Transverse colon (tissue), 4 donors: ENCODE data around the gene A1BG. TPM values are rescaled to one million over a fixed set of nuclear protein-coding genes. Genes with fewer than 3 reads are reported as not detected.

Experiments
- DNase-seq: peaks from one replicate; pipeline ENCODE4 v3.0.0-alpha.2; 2019
- H3K27ac ChIP-seq, 4 donors: fragments of 200-600 bp; sonication (generic); 2 replicates each; pipeline ENCODE4 v1.5.1; 2016 to 2018; ENCODE audit warnings: inconsistent platforms in 4 of 4
- H3K27me3 ChIP-seq: fragments of 200-600 bp; sonication (generic); 2 replicates; pipeline ENCODE4 v1.5.1; 2017; ENCODE audit warnings: inconsistent platforms
- H3K36me3 ChIP-seq, 4 donors: fragments of 200-600 bp; sonication (generic); 2 replicates each; pipeline ENCODE4 v1.5.1; 2017 to 2019; ENCODE audit warnings: inconsistent platforms in 4 of 4
- H3K4me1 ChIP-seq, 4 donors: fragments of 200-600 bp; sonication (generic); 2 replicates each; pipeline ENCODE4 v1.5.1; 2017 to 2020; ENCODE audit warnings: inconsistent platforms in 4 of 4
- H3K4me3 ChIP-seq, 4 donors: fragments of 200-600 bp; sonication (generic); 1 replicate in 1 of 4; 2 replicates in 3 of 4; pipeline versions ENCODE4 v1.5.1 to v1.6.1; 2017 to 2019; ENCODE audit warnings: inconsistent platforms in 4 of 4
- H3K9me3 ChIP-seq, 2 donors: fragments of 200-600 bp; sonication (generic); 2 replicates each; pipeline ENCODE4 v1.5.1; 2017 to 2019; ENCODE audit warnings: inconsistent platforms in 2 of 2
- EP300 ChIP-seq: sonication (generic); formaldehyde crosslinking; IDR thresholded peaks from one replicate; pipeline ENCODE4 v1.6.1; 2017; ENCODE audit warnings: antibody characterized with exemption, low read depth
- POLR2A ChIP-seq: fragments of 450-650 bp; IDR thresholded peaks from one replicate; pipeline ENCODE4 v1.6.1; 2016; ENCODE audit warnings: antibody characterized with exemption, mild to moderate bottlenecking, moderate library complexity
- POLR2AphosphoS5 ChIP-seq, 3 donors: sonication (generic); formaldehyde crosslinking; IDR thresholded peaks; one replicate each; pipeline ENCODE4 v1.6.1; 2016; ENCODE audit warnings: antibody characterized with exemption in 3 of 3
- WGBS, 2 donors: methylation state at CpG; one replicate each; pipeline ENCODE4 v1.1.5; 2018; ENCODE audit warnings: low coverage in 1 of 2; 5-methylcytosine and 5-hydroxymethylcytosine counted together
- in situ Hi-C, 4 donors: fragments of 200-750 bp; cut with MboI; loops; one replicate each; pipeline versions ENCODE4 v1.15.0 to v1.15.1; 2017; ENCODE audit warnings: low sequenced_read_pairs in 3 of 4, low pct_ligation_motif_present in 1 of 4, low pct_unique_long_range_greater_than_20kb in 1 of 4
- intact Hi-C: fragments of 100-400 bp; cut with DNase I; formaldehyde crosslinking; loops from one replicate; pipeline ENCODE4 v1.15.1; 2023; ENCODE audit warnings: low total_unique reads
- total RNA-seq, 4 donors: library from RNA; depleted of rRNA; stranded (reverse); fragments of >200 nt; gene quantifications; one replicate each; pipeline ENCODE4 v1.1.0, GENCODE V29; 2016
- TF ChIP-seq, protein P1 (sequence below), 5 experiments: fragments of 200-600 bp in 3 of 5; fragments of 450-650 bp in 2 of 5; sonication (generic) in 3 of 5; IDR thresholded peaks; 1 replicate in 2 of 5; 2 replicates in 3 of 5; pipeline ENCODE4 v1.5.1; 2016 to 2017; ENCODE audit warnings: antibody characterized with exemption in 5 of 5, inconsistent platforms in 3 of 5, mild to moderate bottlenecking in 2 of 5, moderate library complexity in 1 of 5

A1BG gene
- total RNA-seq, 4 donors from 2014 or later: 0.60 to 25.1 (median 3.7) TPM; not detected in 1

DNA sequence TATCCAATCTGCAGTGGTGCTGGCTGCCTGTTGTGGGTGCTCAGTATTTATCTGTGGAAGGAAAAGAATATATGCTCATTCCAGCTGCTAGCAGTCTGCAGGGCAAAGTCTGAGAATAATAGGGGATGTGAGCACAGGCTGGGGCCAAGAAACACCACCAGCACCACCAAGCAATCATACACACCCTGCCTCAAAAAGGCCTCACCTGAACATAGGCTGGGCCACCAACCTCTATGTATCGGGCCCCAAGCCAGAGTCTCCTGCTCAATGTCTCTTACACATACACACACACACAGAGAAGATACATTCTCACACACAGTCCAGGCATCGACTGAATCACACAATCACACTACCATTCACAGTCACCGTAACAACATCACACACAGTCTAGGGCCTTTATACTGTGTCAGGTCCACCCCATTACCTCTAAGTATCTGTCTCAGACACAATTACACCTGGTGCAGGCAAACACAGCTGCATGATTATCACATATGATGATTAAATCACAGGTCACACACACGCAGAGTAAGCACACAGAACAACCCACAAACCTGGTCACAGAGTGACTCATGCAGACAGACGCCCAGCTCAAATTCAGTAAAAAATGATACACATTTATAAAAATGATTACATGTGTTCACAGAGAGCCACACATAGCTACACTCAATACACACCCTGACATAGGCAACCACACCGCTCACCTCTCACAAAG is 27.8 kb downstream of the A1BG start:
- Histone ChIP-seq H3K36me3 (no peaks in the 10 kb centered on the region), H3K4me1 (peaks cover 16 to 27% (median 22%) of the 10 kb centered on the region in 4 donors), H3K9me3 (no peaks in the 10 kb centered on the region), H3K27me3 (no peaks in the 10 kb centered on the region), H3K27ac (no peak overlapping the region), H3K4me3 (peak overlapping the region in 2 of 4 donors; percentile 66 to 73)
- intact Hi-C loops: no loop called here
- in situ Hi-C loops: no loop called here
- 48 to 86% methylated on average over 4 to 6 of the region's 6 CpGs for WGBS, 2 donors
- no peak for DNase-seq
- TF ChIP-seq POLR2A: no peak
- TF ChIP-seq, protein P1, sequence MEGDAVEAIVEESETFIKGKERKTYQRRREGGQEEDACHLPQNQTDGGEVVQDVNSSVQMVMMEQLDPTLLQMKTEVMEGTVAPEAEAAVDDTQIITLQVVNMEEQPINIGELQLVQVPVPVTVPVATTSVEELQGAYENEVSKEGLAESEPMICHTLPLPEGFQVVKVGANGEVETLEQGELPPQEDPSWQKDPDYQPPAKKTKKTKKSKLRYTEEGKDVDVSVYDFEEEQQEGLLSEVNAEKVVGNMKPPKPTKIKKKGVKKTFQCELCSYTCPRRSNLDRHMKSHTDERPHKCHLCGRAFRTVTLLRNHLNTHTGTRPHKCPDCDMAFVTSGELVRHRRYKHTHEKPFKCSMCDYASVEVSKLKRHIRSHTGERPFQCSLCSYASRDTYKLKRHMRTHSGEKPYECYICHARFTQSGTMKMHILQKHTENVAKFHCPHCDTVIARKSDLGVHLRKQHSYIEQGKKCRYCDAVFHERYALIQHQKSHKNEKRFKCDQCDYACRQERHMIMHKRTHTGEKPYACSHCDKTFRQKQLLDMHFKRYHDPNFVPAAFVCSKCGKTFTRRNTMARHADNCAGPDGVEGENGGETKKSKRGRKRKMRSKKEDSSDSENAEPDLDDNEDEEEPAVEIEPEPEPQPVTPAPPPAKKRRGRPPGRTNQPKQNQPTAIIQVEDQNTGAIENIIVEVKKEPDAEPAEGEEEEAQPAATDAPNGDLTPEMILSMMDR (IDR thresholded peaks at IDR 0.05): no peak

GRCh38 chr19:58319241-58319640 is 34.1 kb downstream of the A1BG start:
- DNase-seq: no peak
- in situ Hi-C loops: no loop called here

DNA sequence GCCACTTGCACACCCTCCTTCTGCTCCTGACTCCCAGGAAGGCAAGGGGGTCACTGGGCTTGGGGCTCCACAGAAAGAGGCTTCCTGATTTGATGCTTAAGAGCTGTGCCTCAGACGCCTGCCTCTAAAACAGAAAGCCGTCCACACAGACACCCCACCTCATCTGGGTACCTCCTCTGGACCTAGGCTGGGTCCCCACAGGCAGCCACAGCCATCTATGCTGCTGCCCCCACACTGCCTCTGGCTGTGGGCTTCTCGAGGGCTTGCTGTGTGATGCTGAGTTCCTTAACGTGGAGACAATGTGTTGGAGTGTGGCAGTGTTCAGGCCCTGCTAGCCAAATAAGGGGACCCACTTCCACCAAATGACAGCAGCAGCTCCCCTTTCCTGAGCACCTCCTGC is 35.0 kb downstream of the A1BG start:
- DNase-seq: no peak
- H3K4me1 ChIP-seq: no peaks in the 10 kb centered on the region
- in situ Hi-C loops: no loop called here
- WGBS, 2 donors: 65 to 85% methylated on average over 2 to 4 of the region's 4 CpGs
- intact Hi-C loops: no loop called here
- peaks cover 0 to 10% (median 2%) of the 10 kb centered on the region in 4 donors for H3K36me3 ChIP-seq
- H3K27me3 ChIP-seq: no peaks in the 10 kb centered on the region
- H3K4me3 ChIP-seq: no peak overlapping the region
- H3K27ac ChIP-seq: no peak overlapping the region
- TF ChIP-seq POLR2A: no peak
- TF ChIP-seq, protein P1 (IDR thresholded peaks at IDR 0.05): no peak
- TF ChIP-seq POLR2AphosphoS5 (IDR thresholded peaks at IDR 0.05): no peak
- no peak for TF ChIP-seq EP300
- H3K9me3 ChIP-seq: no peaks in the 10 kb centered on the region

More at GRCh38 chr19:58319241-58319640, 34.1 kb downstream of the A1BG start:
- Histone ChIP-seq H3K4me3 (no peak overlapping the region), H3K4me1 (no peaks in the 10 kb centered on the region), H3K9me3 (no peaks in the 10 kb centered on the region), H3K27me3 (no peaks in the 10 kb centered on the region), H3K36me3 (peaks cover 0 to 4% (median 2%) of the 10 kb centered on the region in 4 donors), H3K27ac (no peak overlapping the region)
- TF ChIP-seq, protein P1 (IDR thresholded peaks at IDR 0.05): no peak
- TF ChIP-seq POLR2AphosphoS5 (IDR thresholded peaks at IDR 0.05) (no peak), POLR2A (no peak), EP300 (no peak)
- 92% methylated on average over 10 of the region's 10 CpGs; no CpG with 5 or more reads in 1 of the 2 donors for WGBS, 2 donors
- intact Hi-C loops: no loop called here

DNA sequence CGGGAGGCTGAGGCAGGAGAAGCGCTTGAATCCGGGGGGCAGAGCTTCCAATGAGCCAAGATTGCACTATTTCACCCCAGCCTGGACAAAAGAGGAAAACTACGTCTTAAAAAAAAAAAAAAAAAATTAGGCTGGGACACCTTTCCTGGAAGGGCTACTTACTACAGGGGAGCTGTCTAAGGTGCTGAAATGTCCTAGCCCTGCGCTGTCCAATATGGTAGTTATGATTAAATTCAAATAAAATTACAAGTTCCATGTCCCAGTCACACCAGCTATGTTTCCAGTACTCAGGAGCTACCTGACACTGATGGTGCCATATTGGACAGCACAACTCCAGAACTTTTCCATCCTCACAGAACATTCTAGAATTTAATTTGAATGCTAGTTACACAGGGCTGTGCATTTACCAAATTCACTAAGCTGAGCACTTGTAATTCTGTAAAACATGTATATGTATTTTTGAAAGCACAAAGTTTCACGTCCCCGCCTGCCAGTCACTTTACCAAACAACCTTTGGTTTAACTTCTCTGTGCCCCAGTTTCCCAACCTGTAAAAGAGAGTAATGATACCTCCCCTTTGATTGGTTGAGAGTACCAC is 35.7 kb downstream of the A1BG start:
- intact Hi-C loops: no loop called here
- no peak overlapping the region for H3K27ac ChIP-seq
- 64 to 72% methylated on average over 4 to 7 of the region's 7 CpGs for WGBS, 2 donors
- no peak for DNase-seq
- in situ Hi-C loops: no loop called here
- no peaks in the 10 kb centered on the region for H3K4me1 ChIP-seq
- TF ChIP-seq EP300 (no peak), POLR2A (no peak), POLR2AphosphoS5 (IDR thresholded peaks at IDR 0.05) (no peak)
- TF ChIP-seq, protein P1 (IDR thresholded peaks at IDR 0.05): no peak
- H3K36me3 ChIP-seq: peaks cover 0 to 14% (median 8%) of the 10 kb centered on the region in 4 donors
- no peaks in the 10 kb centered on the region for H3K27me3 ChIP-seq
- H3K4me3 ChIP-seq: no peak overlapping the region
- H3K9me3 ChIP-seq: no peaks in the 10 kb centered on the region
